ENCODE results near the gene SMYD3. TPM values are rescaled to one million over a fixed set of nuclear protein-coding genes. Genes with fewer than 3 reads are reported as not detected.

The SMYD3 gene
- total RNA-seq, 2 donors from 2014 or later: 16.2 to 16.4 TPM

DNA sequence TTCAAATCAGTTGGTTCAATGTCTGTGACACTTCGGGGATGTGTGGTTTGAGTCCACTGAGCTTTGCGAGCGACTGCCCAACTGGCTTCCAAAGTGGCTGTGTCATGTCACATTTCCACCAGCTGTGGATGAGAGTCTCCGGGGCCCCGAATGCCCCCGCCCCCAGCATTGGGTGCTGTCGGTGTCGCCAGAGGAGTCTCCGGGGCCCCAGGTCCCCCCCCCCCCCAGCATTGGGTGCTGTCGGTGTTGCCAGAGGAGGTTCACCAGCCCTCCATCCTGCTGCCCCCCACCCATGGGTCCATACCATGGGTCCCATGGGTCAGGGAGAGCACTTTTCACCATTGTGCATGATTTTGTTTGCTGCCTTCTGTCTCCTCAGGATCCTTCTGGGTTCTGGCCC lies 9.0 kb upstream of the SMYD3 start:
- no peaks in the 10 kb centered on the region for H3K9me3 ChIP-seq
- no peak overlapping the region for H3K4me3 ChIP-seq
- no peak overlapping the region for H3K9ac ChIP-seq (ENCODE audit: low read depth in 2 of 2, low read length in 2 of 2)
- intact Hi-C loops (cut with DNase I): no loop called here
- no peak overlapping the region for H3K27ac ChIP-seq
- TF ChIP-seq, protein P1, sequence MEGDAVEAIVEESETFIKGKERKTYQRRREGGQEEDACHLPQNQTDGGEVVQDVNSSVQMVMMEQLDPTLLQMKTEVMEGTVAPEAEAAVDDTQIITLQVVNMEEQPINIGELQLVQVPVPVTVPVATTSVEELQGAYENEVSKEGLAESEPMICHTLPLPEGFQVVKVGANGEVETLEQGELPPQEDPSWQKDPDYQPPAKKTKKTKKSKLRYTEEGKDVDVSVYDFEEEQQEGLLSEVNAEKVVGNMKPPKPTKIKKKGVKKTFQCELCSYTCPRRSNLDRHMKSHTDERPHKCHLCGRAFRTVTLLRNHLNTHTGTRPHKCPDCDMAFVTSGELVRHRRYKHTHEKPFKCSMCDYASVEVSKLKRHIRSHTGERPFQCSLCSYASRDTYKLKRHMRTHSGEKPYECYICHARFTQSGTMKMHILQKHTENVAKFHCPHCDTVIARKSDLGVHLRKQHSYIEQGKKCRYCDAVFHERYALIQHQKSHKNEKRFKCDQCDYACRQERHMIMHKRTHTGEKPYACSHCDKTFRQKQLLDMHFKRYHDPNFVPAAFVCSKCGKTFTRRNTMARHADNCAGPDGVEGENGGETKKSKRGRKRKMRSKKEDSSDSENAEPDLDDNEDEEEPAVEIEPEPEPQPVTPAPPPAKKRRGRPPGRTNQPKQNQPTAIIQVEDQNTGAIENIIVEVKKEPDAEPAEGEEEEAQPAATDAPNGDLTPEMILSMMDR (IDR thresholded peaks at IDR 0.05): no peak
- no peaks in the 10 kb centered on the region for H3K27me3 ChIP-seq
- DNase-seq: no peak
- H3K36me3 ChIP-seq: no peaks in the 10 kb centered on the region
- no peaks in the 10 kb centered on the region for H3K4me1 ChIP-seq

DNA sequence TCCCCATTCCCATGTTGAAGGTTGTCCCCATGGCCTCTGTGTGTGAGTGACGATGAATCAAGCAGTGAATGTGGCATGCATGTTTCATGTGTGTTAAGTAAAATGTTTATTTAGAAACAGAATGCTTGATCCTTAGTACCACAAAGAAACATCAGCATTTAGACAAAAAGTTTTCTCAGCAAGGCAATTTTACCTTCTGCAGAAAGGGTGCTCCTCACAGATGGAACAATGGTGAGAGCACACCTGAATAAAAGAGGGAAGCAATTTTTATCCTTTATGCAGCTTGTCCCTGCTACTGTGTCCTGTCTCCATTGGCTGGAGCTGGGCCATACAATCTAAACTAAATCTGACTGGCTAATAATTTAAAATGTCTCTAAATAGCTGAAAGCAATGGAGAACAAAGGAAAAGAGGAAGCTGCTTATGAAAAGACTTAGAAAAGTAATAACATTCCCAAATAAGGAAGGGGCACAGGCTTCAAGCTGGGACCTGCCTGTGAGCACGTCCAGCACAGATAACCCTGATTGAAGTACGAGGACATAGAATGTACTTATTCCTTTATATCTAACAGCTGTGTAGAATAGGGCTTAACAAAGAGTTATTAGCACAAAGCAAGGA lies 8.4 kb upstream of the SMYD3 start:
- H3K27me3 ChIP-seq: no peaks in the 10 kb centered on the region
- DNase-seq: no peak
- H3K4me1 ChIP-seq: no peaks in the 10 kb centered on the region
- intact Hi-C loops (cut with DNase I): no loop called here
- H3K27ac ChIP-seq: no peak overlapping the region
- H3K9ac ChIP-seq (ENCODE audit: low read depth in 2 of 2, low read length in 2 of 2): no peak overlapping the region
- no peaks in the 10 kb centered on the region for H3K36me3 ChIP-seq
- TF ChIP-seq, protein P1 (IDR thresholded peaks at IDR 0.05): no peak
- no peaks in the 10 kb centered on the region for H3K9me3 ChIP-seq
- no peak overlapping the region for H3K4me3 ChIP-seq

DNA sequence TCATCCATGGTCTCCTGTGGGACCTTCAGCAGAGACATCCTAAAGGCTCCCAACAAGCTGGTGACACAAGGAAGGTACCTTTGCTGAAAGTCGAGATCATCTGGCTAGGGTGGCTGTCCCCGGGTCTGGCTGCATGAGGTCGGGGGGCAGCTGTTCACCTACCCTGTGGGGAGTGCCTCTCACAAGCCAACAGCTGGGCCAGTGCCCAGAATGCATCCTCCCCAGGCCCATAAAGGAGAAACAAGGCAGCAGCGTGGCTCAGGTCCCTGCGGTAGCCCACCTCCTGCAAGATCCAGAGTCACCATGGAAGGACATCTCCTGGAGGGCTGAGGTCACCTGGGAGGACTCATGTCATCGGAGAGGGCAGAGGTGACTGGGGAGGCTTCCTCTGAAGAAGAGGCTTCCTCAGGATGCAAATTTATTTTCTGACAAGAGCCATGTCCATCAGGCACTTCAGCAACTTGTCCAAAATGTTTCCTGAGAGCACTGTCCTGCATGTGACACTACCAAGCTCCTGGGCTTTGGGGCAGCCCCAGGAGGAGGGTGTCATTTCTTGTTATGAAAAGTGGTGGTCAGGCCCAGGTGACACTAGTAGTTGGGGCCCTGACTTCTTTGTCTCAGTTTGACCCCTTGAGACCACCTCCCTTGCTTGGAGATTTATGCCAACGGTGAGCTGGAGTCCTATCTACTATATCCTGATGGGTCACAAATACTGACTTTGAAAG lies 6.7 kb upstream of the SMYD3 start:
- no peak for DNase-seq
- Histone ChIP-seq H3K9me3 (no peaks in the 10 kb centered on the region), H3K4me3 (no peak overlapping the region), H3K27ac (no peak overlapping the region), H3K36me3 (no peaks in the 10 kb centered on the region), H3K9ac (ENCODE audit: low read depth in 2 of 2, low read length in 2 of 2) (no peak overlapping the region), H3K27me3 (no peaks in the 10 kb centered on the region), H3K4me1 (no peaks in the 10 kb centered on the region)
- TF ChIP-seq, protein P1 (IDR thresholded peaks at IDR 0.05): no peak
- intact Hi-C loops (cut with DNase I): no loop called here

DNA sequence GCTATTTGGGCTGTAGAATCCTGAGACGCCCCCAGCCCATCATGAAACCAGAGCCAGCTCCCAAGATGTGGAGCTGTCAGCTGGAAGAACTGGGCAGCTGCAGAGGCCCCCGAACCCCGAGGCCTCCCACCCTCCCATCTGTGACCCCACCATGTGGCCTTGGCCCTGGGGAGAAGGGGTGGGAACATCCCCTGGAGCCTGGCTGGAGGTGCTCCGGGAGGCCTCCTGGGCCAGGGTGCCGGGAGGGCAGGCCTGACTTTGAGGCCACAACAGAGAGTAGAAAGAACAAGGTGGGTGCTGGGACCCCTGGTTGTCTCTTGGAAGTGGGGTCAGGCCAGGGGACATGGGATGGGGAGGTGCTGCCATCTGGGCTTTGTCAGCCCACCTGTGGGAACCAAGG lies 6.0 kb upstream of the SMYD3 start:
- TF ChIP-seq, protein P1 (IDR thresholded peaks at IDR 0.05): no peak
- Histone ChIP-seq H3K9ac (ENCODE audit: low read depth in 2 of 2, low read length in 2 of 2) (no peak overlapping the region), H3K27ac (no peak overlapping the region), H3K27me3 (no peaks in the 10 kb centered on the region), H3K36me3 (no peaks in the 10 kb centered on the region), H3K4me3 (no peak overlapping the region), H3K4me1 (no peaks in the 10 kb centered on the region), H3K9me3 (no peaks in the 10 kb centered on the region)
- DNase-seq: no peak
- intact Hi-C loops (cut with DNase I): no loop called here

DNA sequence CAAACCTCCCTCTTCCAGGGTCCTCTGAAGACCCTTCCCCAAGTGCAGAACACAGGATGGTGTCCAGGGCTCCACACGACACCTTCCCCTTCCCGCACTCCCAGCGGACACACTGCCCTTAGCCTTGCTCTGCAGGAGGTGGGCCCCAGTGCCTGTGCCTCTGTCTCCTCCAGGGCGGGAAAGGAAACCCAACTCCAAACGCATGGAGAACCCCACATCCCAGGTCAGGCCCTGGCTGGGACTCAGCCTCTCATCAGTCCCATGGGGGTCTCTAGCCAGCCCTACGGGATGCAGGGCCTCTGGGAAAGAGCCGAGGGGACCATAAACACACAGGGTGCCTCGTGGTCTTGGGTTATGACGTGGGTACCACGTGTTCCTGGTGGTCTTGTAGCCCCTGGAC lies 5.6 kb upstream of the SMYD3 start:
- TF ChIP-seq, protein P1 (IDR thresholded peaks at IDR 0.05): no peak
- no peak for DNase-seq
- H3K36me3 ChIP-seq: no peaks in the 10 kb centered on the region
- intact Hi-C loops (cut with DNase I): no loop called here
- H3K9ac ChIP-seq (ENCODE audit: low read depth in 2 of 2, low read length in 2 of 2): no peak overlapping the region
- H3K9me3 ChIP-seq: no peaks in the 10 kb centered on the region
- H3K4me1 ChIP-seq: no peaks in the 10 kb centered on the region
- H3K27me3 ChIP-seq: no peaks in the 10 kb centered on the region
- no peak overlapping the region for H3K4me3 ChIP-seq
- H3K27ac ChIP-seq: no peak overlapping the region
